GM10248 (cell line): Measurements from ENCODE around the gene CHD2.
A peak's percentile ranks its signal among the peaks of the same experiment; 100 is the strongest.

Source experiments
- CTCF ChIA-PET: fragments of 300-600 bp; sonication (Branson Sonifier 250); formaldehyde crosslinking; extraction: SDS; loops from one replicate; lab custom pipeline; 2021; ENCODE audit warnings: antibody characterized with exemption; lab: Yijun Ruan, JAX
- POLR2A ChIA-PET: fragments of 350-650 bp; sonication (Branson Sonifier 250); formaldehyde crosslinking; extraction: SDS; loops from one replicate; lab custom pipeline; 2020; ENCODE audit warnings: antibody characterized with exemption; lab: Yijun Ruan, JAX
- DNase-seq: peaks from one replicate; pipeline ENCODE4 v3.0.0; 2012; ENCODE audit errors: extremely low spot score
- TF ChIP-seq, protein P1 (sequence below): IDR thresholded peaks from 2 replicates; pipeline ENCODE4 v1.5.1; 2012; ENCODE audit warnings: mild to moderate bottlenecking, low read depth; ENCODE audit errors: extremely low read depth, missing control alignments, control extremely low read depth

The CHD2 gene

GRCh38 chr15:93024716-93025624 lies 124.8 kb downstream of the CHD2 start:
- CTCF ChIA-PET = interaction anchor here (0.6 to 3.2 kb wide), 4 partner anchors 11 to 1095 kb away, joined by 3 to 11 read pairs (median 6); no protein-coding TSS in a partner anchor
- no peak for DNase-seq
- POLR2A ChIA-PET = no interaction called here
- TF ChIP-seq, protein P1, sequence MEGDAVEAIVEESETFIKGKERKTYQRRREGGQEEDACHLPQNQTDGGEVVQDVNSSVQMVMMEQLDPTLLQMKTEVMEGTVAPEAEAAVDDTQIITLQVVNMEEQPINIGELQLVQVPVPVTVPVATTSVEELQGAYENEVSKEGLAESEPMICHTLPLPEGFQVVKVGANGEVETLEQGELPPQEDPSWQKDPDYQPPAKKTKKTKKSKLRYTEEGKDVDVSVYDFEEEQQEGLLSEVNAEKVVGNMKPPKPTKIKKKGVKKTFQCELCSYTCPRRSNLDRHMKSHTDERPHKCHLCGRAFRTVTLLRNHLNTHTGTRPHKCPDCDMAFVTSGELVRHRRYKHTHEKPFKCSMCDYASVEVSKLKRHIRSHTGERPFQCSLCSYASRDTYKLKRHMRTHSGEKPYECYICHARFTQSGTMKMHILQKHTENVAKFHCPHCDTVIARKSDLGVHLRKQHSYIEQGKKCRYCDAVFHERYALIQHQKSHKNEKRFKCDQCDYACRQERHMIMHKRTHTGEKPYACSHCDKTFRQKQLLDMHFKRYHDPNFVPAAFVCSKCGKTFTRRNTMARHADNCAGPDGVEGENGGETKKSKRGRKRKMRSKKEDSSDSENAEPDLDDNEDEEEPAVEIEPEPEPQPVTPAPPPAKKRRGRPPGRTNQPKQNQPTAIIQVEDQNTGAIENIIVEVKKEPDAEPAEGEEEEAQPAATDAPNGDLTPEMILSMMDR = no peak

- POLR2A ChIA-PET = no interaction called here
- TF ChIP-seq, protein P1 = no peak
- no peak for DNase-seq
- CTCF ChIA-PET = interaction anchor here (0.8 to 3.2 kb wide), 4 partner anchors 10 to 1138 kb away, joined by 3 to 11 read pairs (median 6); no protein-coding TSS in a partner anchor
Observed at GRCh38 chr15:93025625-93025982, 125.5 kb downstream of the CHD2 start.

GRCh38 chr15:93026380-93026817 lies 126.3 kb downstream of the CHD2 start:
- TF ChIP-seq, protein P1 = no peak
- ChIA-PET CTCF (interaction anchor here (0.8 to 3.2 kb wide), 3 partner anchors 9 to 1138 kb away, joined by 3 to 11 read pairs (median 7); no protein-coding TSS in a partner anchor), POLR2A (no interaction called here)
- DNase-seq = no peak

- TF ChIP-seq, protein P1 = no peak
- ChIA-PET CTCF (interaction anchor here (1.1 to 4.6 kb wide), 6 partner anchors 8 to 1092 kb away, joined by 3 to 51 read pairs (median 9); no protein-coding TSS in a partner anchor), POLR2A (no interaction called here)
- no peak for DNase-seq
Observed at GRCh38 chr15:93027413-93027812, 127.3 kb downstream of the CHD2 start.

DNA sequence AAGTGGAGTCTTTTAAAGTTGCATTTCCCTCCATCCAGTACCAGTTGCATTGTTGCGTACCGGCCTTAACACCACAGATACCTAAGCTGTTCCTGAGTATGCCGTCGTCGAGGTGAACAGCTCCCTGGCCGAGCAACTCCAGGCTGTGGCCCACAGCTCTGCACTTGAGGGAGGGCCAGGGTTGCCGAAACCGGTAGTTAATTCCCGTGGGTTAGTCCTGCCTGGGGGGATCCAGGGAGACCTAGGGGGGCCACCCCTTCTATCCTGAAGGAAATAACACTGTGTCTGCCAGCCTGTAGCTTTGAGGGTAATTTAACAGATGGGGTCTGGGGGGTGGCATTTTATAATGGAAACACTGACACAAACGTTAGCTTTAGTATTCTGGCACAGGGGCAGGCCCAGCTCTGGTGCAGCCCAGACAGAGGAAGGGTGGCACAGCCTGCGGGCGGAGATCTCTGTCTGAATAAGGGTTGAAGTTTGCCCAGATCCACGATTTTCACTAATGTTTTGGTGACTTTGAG lies 128.0 kb downstream of the CHD2 start:
- CTCF ChIA-PET = interaction anchor here (0.7 to 4.6 kb wide), 8 partner anchors 9 to 1091 kb away, joined by 3 to 51 read pairs (median 3); no protein-coding TSS in a partner anchor
- DNase-seq = peak; percentile 15
- POLR2A ChIA-PET = no interaction called here
- TF ChIP-seq, protein P1 = no peak

DNA sequence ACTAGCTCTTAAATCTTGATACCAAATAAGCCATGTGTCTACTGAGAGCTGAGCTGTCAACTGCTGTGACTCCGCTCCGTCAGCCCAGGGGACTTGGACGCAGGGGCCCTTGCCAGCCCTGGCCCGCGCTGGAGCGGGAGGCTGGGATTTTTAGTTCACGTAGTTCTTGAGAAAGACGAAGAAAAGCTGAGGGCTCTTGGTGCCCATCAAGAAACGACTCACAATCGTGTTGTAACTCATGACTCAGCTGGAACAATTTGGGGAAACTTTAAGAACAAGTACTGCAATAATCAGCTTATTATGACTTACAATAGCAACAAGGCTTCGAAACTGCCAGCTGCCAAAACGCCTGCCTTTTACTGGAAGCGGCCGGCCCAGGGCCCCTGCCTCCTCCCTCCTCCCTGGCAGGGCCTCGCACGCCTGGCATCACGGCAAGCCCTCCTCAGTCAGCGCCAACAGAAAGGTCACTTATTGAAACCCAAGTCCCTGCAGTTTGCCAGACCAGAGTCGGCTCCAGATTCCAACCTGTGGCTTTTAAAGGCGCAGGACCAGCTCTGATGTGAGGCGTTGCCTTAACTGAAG lies 128.6 kb downstream of the CHD2 start:
- ChIA-PET POLR2A (no interaction called here), CTCF (interaction anchor here (0.7 to 4.6 kb wide), 12 partner anchors 10 to 1295 kb away, joined by 3 to 51 read pairs (median 7); no protein-coding TSS in a partner anchor)
- no peak for DNase-seq
- TF ChIP-seq, protein P1 = no peak
